A549 (cell line): ENCODE results near the gene FASTK. TPM values are rescaled to one million over a fixed set of nuclear protein-coding genes. Genes with fewer than 3 reads are reported as not detected.

Experiments
- ATAC-seq, 2 experiments: fragments of 200-7000 bp in 1 of 2; fragments of >200 bp in 1 of 2; cut with Nextera tagmentation in 1 of 2; cut with Tn5 transposase in 1 of 2; 3 replicates each; pipeline versions ENCODE4 v1.8.0 to v1.9.1; 2018 to 2020; ENCODE audit warnings: mild to moderate bottlenecking in 1 of 2, moderate library complexity in 1 of 2
- CTCF ChIA-PET: fragments of 300-600 bp; sonication (Branson Sonifier 250); formaldehyde crosslinking; extraction: SDS; loops from one replicate; lab custom pipeline; 2021; ENCODE audit warnings: antibody characterized with exemption, inconsistent platforms; lab: Yijun Ruan, JAX
- POLR2A ChIA-PET: fragments of 350-600 bp; formaldehyde crosslinking; extraction: SDS; loops from one replicate; lab custom pipeline; 2021; ENCODE audit warnings: antibody characterized with exemption, inconsistent platforms; lab: Yijun Ruan, JAX
- DNase-seq, 2 experiments: peaks; one replicate each; pipeline versions ENCODE4 v3.0.0 to v3.0.0-alpha.2; 2011 to 2016; ENCODE audit warnings: low read depth in 1 of 2, low spot score in 1 of 2
- FAIRE-seq: peaks from 2 replicates; lab custom pipeline; 2011; peaks lifted over from hg19 to GRCh38; lab: Jason Lieb, UNC
- H3K27ac ChIP-seq, 2 experiments: fragments of >200 bp; sonication (Bioruptor Twin); formaldehyde crosslinking; 3 replicates each; pipeline ENCODE4 v1.5.1; 2016 to 2017
- H3K4me1 ChIP-seq: fragments of >200 bp; sonication (Bioruptor Twin); formaldehyde crosslinking; 3 replicates; pipeline ENCODE4 v1.6.1; 2016
- H3K4me2 ChIP-seq: fragments of >200 bp; sonication (Bioruptor Twin); formaldehyde crosslinking; 3 replicates; pipeline ENCODE4 v1.6.1; 2016
- H3K4me3 ChIP-seq: fragments of >200 bp; sonication (Bioruptor Twin); formaldehyde crosslinking; 3 replicates; pipeline ENCODE4 v1.5.1; 2016
- H3K9me3 ChIP-seq: fragments of >200 bp; sonication (Bioruptor Twin); formaldehyde crosslinking; 3 replicates; pipeline ENCODE4 v1.6.1; 2016
- EP300 ChIP-seq, 2 experiments: fragments of >200 bp; sonication (Bioruptor Twin); formaldehyde crosslinking; IDR thresholded peaks; 2 replicates in 1 of 2; 3 replicates in 1 of 2; pipeline ENCODE4 v1.6.1; 2016 to 2017
- HDAC2 ChIP-seq: fragments of 200-600 bp; sonication (generic); IDR thresholded peaks from 2 replicates; pipeline ENCODE4 v1.6.1; 2016
- KDM1A ChIP-seq: fragments of 200-600 bp; sonication (generic); IDR thresholded peaks from 2 replicates; pipeline ENCODE4 v1.6.1; 2016; ENCODE audit warnings: low read depth, mild to moderate bottlenecking
- MAFK ChIP-seq: fragments of 450-650 bp; IDR thresholded peaks from 2 replicates; pipeline ENCODE4 v1.6.1; 2014; ENCODE audit not compliant: partially characterized antibody
- NPAS2 ChIP-seq: fragments of 250-450 bp; sonication (Bioruptor Pico); IDR thresholded peaks from 2 replicates; pipeline ENCODE4 v1.8.0; 2022; ENCODE audit warnings: mild to moderate bottlenecking, moderate library complexity, borderline replicate concordance
- POLR2AphosphoS2 ChIP-seq: conservative IDR thresholded peaks from 2 replicates; pipeline ENCODE4 v1.6.1; 2012; ENCODE audit warnings: low read length, improper control_type of control experiment, inconsistent platforms
- RNF2 ChIP-seq: fragments of 200-600 bp; sonication (generic); IDR thresholded peaks from 2 replicates; pipeline ENCODE4 v1.6.1; 2016; ENCODE audit warnings: low read depth, mild to moderate bottlenecking, antibody characterized with exemption, moderate library complexity, borderline replicate concordance
- WGBS: methylation state at CpG from one replicate; pipeline ENCODE4 v1.1.6; 2017; ENCODE audit errors: missing lambda C conversion rate; 5-methylcytosine and 5-hydroxymethylcytosine counted together
- polyA plus RNA-seq, 4 experiments: library from polyadenylated mRNA; depleted of rRNA in 3 of 4; stranded (reverse); fragments of >200 nt; fragmentation: RNase III in 1 of 4; extraction: RNeasy Plus Mini Kit Qiagen cat#74134 plus additional on column Dnase treatment in 1 of 4; gene quantifications; 2 replicates in 3 of 4; 3 replicates in 1 of 4; pipeline ENCODE4 v1.2.3, GENCODE V29; 2011 to 2017
- TF ChIP-seq, protein P1 (sequence below): fragments of 250-450 bp; sonication (Bioruptor Pico); IDR thresholded peaks from 2 replicates; pipeline ENCODE4 v1.5.0; 2020; ENCODE audit warnings: low read depth, mild to moderate bottlenecking, moderate library complexity
- TF ChIP-seq, protein P2 (sequence below): fragments of >200 bp; sonication (Bioruptor Twin); formaldehyde crosslinking; IDR thresholded peaks from 2 replicates; pipeline ENCODE4 v1.6.1; 2016
- TF ChIP-seq, protein P3 (sequence below): fragments of >200 bp; sonication (Bioruptor Twin); formaldehyde crosslinking; IDR thresholded peaks from 3 replicates; pipeline ENCODE4 v1.5.1; 2016
- TF ChIP-seq, protein P4 (sequence below): fragments of 150-350 bp; IDR thresholded peaks from 2 replicates; pipeline ENCODE4 v1.6.1; 2014; ENCODE audit warnings: low read depth, mild to moderate bottlenecking, low read length
- TF ChIP-seq, protein P5 (sequence below): IDR thresholded peaks from 2 replicates; pipeline ENCODE4 v1.6.1; 2012; ENCODE audit warnings: low read depth, borderline replicate concordance

The FASTK gene
- polyA plus RNA-seq, 2 of the 4 experiments (the other 2 are of a cell fraction), result 38.5 to 72.4 TPM

DNA sequence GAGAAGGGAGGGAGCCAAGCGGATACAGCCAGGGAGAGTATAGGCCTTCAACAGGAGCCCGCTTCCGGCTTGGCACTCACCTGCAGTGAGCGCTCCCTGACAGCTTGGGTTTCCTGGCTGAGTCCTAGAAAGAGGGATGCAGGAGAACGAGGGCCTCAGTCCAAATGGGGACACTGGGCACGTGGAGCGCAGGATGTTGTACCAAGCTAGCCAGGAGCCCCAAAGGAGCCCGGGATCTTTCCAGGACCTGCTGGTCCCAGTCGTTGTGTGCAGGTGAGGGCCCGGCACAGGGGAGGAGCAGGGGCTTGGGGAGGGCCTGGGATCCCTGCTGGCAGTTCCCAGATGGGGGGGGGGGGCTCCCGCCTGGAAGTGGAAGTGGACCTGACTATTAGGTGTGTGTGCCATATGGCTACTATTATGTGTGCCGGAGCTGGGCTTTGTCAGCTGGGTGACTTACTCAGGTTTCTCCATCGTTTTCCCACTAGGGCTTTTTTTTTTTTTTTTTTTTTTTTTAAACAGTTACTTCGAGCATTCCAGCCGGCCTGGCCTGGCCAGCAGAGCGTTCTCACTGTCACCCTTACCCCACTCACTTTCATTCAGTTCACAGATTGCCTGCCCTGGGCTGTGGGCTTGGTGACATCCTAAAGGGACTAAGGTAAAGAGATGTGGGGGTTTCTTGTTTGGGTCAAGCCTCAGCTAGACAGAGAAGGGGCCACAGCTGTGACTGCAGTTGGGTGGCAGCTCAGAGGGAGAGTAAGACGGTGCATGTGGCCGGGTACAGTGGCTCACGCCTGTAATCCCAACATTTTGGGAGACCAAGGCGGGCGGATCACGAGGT lies 9.5 kb upstream of the FASTK start:
- Histone ChIP-seq H3K4me2 (no peak overlapping the region), H3K27ac (no peak overlapping the region; a peak in 1 of 6 replicates)

DNA sequence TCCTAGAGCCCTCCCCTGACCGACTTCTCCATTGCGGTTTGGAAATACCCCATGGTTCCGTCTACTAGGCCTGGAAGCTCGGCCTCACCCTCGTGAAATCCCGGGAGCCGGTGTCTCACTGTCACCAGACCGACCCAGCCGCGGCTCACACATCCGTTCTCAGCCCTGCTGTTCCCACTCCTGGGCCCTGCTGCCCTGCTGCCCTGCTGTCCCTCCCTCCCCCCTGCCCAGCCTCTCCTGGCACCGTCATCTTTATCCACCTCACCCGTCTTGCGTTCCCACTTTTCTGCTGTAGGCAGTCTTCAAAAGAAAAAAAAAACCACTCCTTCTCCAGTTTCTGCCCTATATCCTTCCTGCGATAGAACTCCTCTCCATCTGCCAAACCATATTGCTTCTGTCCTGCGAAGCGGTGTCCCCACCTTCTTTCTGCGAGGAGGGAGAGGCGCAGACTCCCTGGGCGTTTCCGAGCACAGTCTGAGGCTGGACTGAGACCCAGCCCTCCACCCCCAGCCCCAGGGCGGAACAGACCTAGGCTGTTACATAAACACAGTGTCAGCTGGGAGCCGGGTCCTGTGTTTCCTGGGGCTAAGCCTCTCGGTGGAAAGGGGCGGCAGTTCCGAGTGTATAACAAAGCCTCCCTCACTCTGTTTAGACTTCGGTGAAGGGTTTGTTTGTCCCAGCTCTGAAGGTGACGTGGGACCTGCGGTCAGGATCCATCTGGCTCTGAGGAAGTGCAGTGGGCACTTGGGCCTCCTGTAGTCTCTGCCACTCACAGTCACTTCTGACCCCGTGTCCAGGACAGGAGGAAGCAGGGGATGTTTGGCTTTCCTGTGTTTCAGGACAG lies 8.5 kb upstream of the FASTK start:
- peak overlapping the region; percentile 97 for H3K4me2 ChIP-seq
- ATAC-seq (no peak), DNase-seq (no peak), FAIRE-seq (no peak)
- TF ChIP-seq POLR2AphosphoS2 (no peak), MAFK (no peak), NPAS2 (CRISPR knock-in tag) (no peak), HDAC2 (no peak), KDM1A (no peak)
- TF ChIP-seq, protein P1, sequence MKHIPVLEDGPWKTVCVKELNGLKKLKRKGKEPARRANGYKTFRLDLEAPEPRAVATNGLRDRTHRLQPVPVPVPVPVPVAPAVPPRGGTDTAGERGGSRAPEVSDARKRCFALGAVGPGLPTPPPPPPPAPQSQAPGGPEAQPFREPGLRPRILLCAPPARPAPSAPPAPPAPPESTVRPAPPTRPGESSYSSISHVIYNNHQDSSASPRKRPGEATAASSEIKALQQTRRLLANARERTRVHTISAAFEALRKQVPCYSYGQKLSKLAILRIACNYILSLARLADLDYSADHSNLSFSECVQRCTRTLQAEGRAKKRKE, result no peak
- TF ChIP-seq, protein P2, sequence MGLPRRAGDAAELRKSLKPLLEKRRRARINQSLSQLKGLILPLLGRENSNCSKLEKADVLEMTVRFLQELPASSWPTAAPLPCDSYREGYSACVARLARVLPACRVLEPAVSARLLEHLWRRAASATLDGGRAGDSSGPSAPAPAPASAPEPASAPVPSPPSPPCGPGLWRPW, result no peak
- TF ChIP-seq, protein P3, sequence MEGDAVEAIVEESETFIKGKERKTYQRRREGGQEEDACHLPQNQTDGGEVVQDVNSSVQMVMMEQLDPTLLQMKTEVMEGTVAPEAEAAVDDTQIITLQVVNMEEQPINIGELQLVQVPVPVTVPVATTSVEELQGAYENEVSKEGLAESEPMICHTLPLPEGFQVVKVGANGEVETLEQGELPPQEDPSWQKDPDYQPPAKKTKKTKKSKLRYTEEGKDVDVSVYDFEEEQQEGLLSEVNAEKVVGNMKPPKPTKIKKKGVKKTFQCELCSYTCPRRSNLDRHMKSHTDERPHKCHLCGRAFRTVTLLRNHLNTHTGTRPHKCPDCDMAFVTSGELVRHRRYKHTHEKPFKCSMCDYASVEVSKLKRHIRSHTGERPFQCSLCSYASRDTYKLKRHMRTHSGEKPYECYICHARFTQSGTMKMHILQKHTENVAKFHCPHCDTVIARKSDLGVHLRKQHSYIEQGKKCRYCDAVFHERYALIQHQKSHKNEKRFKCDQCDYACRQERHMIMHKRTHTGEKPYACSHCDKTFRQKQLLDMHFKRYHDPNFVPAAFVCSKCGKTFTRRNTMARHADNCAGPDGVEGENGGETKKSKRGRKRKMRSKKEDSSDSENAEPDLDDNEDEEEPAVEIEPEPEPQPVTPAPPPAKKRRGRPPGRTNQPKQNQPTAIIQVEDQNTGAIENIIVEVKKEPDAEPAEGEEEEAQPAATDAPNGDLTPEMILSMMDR, result no peak
- POLR2A ChIA-PET, result no interaction called here
- no peaks in the 10 kb centered on the region for H3K9me3 ChIP-seq
- peaks cover 29% of the 10 kb centered on the region for H3K4me1 ChIP-seq
- H3K27ac ChIP-seq, result peak overlapping the region in 1 of 2 experiments; percentile 98; a peak in 3 of 6 replicates
- 93% methylated on average over 29 of the region's 30 CpGs for WGBS
- CTCF ChIA-PET, result interaction anchor here (0.5 to 27.1 kb wide), 8 partner anchors 12 to 222 kb away, joined by 3 to 412 read pairs (median 4); no protein-coding TSS in a partner anchor
- H3K4me3 ChIP-seq, result no peak overlapping the region

More for the DNA sequence above, 9.5 kb upstream of the FASTK start:
- ATAC-seq (no peak), DNase-seq (no peak), FAIRE-seq (no peak)
- TF ChIP-seq EP300 (IDR thresholded peaks at IDR 0.05), result no peak
- no peak for TF ChIP-seq RNF2
- TF ChIP-seq, protein P4, sequence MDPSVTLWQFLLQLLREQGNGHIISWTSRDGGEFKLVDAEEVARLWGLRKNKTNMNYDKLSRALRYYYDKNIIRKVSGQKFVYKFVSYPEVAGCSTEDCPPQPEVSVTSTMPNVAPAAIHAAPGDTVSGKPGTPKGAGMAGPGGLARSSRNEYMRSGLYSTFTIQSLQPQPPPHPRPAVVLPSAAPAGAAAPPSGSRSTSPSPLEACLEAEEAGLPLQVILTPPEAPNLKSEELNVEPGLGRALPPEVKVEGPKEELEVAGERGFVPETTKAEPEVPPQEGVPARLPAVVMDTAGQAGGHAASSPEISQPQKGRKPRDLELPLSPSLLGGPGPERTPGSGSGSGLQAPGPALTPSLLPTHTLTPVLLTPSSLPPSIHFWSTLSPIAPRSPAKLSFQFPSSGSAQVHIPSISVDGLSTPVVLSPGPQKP, result no peak
- ChIA-PET CTCF (interaction anchor here (0.5 to 27.1 kb wide), 14 partner anchors 13 to 221 kb away, joined by 3 to 412 read pairs (median 4); partner anchors contain the start of genes ABCB8 and SLC4A2), POLR2A (no interaction called here)
- H3K4me1 ChIP-seq, result peaks cover 34% of the 10 kb centered on the region
- WGBS, result 89% methylated on average over 22 of the region's 22 CpGs
- no peaks in the 10 kb centered on the region for H3K9me3 ChIP-seq
- no peak overlapping the region for H3K4me3 ChIP-seq

DNA sequence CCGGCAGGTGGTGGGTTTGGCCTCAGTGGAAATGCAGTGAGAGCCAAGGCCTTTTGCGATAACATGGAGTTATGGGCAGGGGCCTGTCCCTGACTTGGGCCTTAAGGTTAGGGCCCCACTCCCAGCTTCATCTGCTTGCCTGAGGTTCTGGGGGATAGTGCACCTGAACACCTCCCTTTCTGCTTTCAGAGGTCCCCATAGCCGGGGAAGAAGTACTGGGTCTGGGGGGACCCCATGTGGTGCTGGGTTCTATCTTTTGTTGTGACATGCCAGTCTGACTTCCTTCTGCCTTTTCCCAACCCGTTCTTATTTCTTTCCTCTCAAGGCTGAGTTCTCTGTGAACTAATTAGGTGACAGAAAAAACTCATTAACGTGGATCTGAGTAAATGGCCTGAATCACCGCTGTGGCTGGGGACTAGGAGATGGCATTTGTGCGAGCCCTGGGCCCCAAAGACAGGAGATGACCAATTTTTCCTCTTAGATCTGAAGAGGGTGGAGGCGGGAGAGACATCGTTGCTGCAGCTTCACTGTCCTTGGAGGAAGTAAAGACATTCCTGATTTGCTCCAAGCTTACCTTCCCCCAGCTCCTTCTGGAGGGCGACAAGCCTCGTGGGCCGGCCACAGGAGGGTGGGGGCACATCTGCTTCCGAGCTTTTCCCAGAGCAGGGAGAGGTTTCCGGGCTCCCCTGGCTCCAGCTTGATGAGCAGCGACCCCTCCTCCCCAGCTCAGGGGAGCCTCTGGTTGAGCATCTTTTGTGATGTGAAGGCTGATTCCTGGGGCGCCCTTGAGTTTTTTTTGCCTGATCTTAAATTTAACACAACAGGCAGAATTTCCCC lies 7.6 kb upstream of the FASTK start:
- Histone ChIP-seq H3K4me3 (peak overlapping the region; percentile 86), H3K9me3 (no peaks in the 10 kb centered on the region), H3K4me1 (peaks cover 34% of the 10 kb centered on the region), H3K4me2 (peak overlapping the region; percentile 97), H3K27ac (peak overlapping the region; percentile 84 to 98)
- 73% methylated on average over 15 of the region's 16 CpGs for WGBS
- POLR2A ChIA-PET, result no interaction called here
- no peak for FAIRE-seq
- TF ChIP-seq, protein P5, sequence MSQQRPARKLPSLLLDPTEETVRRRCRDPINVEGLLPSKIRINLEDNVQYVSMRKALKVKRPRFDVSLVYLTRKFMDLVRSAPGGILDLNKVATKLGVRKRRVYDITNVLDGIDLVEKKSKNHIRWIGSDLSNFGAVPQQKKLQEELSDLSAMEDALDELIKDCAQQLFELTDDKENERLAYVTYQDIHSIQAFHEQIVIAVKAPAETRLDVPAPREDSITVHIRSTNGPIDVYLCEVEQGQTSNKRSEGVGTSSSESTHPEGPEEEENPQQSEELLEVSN, result 0 out of 2 replicates have a peak, but pooled peaks have one; percentile 2
- TF ChIP-seq MAFK, result no peak
- no peak for ATAC-seq
- DNase-seq, result no peak
- CTCF ChIA-PET, result interaction anchor here (0.7 to 27.1 kb wide), 10 partner anchors 10 to 360 kb away, joined by 3 to 412 read pairs (median 4); no protein-coding TSS in a partner anchor
